H9 (cell line): ENCODE results near the gene OR13J1. TPM values are rescaled to one million over a fixed set of nuclear protein-coding genes. Genes with fewer than 3 reads are reported as not detected.

Experiments used
- DNase-seq: peaks from one replicate; pipeline ENCODE4 v3.0.0-alpha.2; 2017
- H2AFZ ChIP-seq: one replicate; pipeline ENCODE4 v1.6.1; 2013; ENCODE audit warnings: mild to moderate bottlenecking, low read length, control low read depth, moderate library complexity
- H2AK5ac ChIP-seq: 2 replicates; pipeline ENCODE4 v1.6.1; 2013; ENCODE audit warnings: low read length, control low read depth, mixed read lengths; ENCODE audit not compliant: insufficient read length
- H2BK120ac ChIP-seq: one replicate; pipeline ENCODE4 v1.6.1; 2013; ENCODE audit warnings: low read depth, mild to moderate bottlenecking, low read length, control low read depth, inconsistent platforms; ENCODE audit not compliant: poor library complexity, severe bottlenecking
- H2BK12ac ChIP-seq: 2 replicates; pipeline ENCODE4 v1.6.1; 2013; ENCODE audit warnings: low read length, control low read depth, mixed read lengths, low read depth; ENCODE audit not compliant: insufficient read length
- H2BK15ac ChIP-seq: 2 replicates; pipeline ENCODE4 v1.6.1; 2013; ENCODE audit warnings: low read depth, low read length, control low read depth
- H2BK20ac ChIP-seq: one replicate; pipeline ENCODE4 v1.6.1; 2013; ENCODE audit warnings: low read depth, mild to moderate bottlenecking, low read length, control low read depth, inconsistent platforms; ENCODE audit not compliant: poor library complexity, severe bottlenecking
- H2BK5ac ChIP-seq: 2 replicates; pipeline ENCODE4 v1.6.1; 2013; ENCODE audit warnings: low read length, control low read depth, mixed read lengths; ENCODE audit not compliant: insufficient read length
- H3K14ac ChIP-seq: 2 replicates; pipeline ENCODE4 v1.6.1; 2013; ENCODE audit warnings: low read length, control low read depth; ENCODE audit not compliant: insufficient read depth
- H3K18ac ChIP-seq: 2 replicates; pipeline ENCODE4 v1.6.1; 2013; ENCODE audit warnings: low read depth, mild to moderate bottlenecking, mixed read lengths, low read length, control low read depth; ENCODE audit not compliant: insufficient read length
- H3K23ac ChIP-seq: 2 replicates; pipeline ENCODE4 v1.6.1; 2013; ENCODE audit warnings: low read length, control low read depth, mixed read lengths, low read depth; ENCODE audit not compliant: insufficient read length
- H3K23me2 ChIP-seq: 2 replicates; pipeline ENCODE4 v1.6.1; 2013; ENCODE audit warnings: low read depth, mild to moderate bottlenecking, mixed read lengths, low read length, control low read depth; ENCODE audit not compliant: insufficient read length, poor library complexity, severe bottlenecking
- H3K27ac ChIP-seq: 2 replicates; pipeline ENCODE4 v1.5.1; 2013; ENCODE audit warnings: low read length, control low read depth, mixed read lengths, low read depth; ENCODE audit not compliant: insufficient read length
- H3K27me3 ChIP-seq: 2 replicates; pipeline ENCODE4 v1.6.1; 2013; ENCODE audit warnings: low read length, control low read depth, inconsistent platforms; ENCODE audit not compliant: insufficient read depth
- H3K4ac ChIP-seq: 2 replicates; pipeline ENCODE4 v1.6.1; 2013; ENCODE audit warnings: low read depth, mild to moderate bottlenecking, control low read depth, inconsistent platforms, low read length, moderate library complexity
- H3K4me1 ChIP-seq: 2 replicates; pipeline ENCODE4 v1.6.1; 2013; ENCODE audit warnings: low read length, control low read depth, inconsistent platforms; ENCODE audit not compliant: insufficient read depth
- H3K4me2 ChIP-seq: 2 replicates; pipeline ENCODE4 v1.6.1; 2013; ENCODE audit warnings: low read length, control low read depth, mixed read lengths; ENCODE audit not compliant: insufficient read length, insufficient read depth
- H3K56ac ChIP-seq: 2 replicates; pipeline ENCODE4 v1.6.1; 2013; ENCODE audit warnings: low read depth, mild to moderate bottlenecking, mixed read lengths, low read length, control low read depth; ENCODE audit not compliant: insufficient read length
- H3K79me1 ChIP-seq: 2 replicates; pipeline ENCODE4 v1.6.1; 2013; ENCODE audit warnings: low read depth, mild to moderate bottlenecking, moderate library complexity, low read length, control low read depth, inconsistent platforms; ENCODE audit not compliant: insufficient read depth, poor library complexity, severe bottlenecking
- H3K79me2 ChIP-seq: 2 replicates; pipeline ENCODE4 v1.6.1; 2013; ENCODE audit warnings: low read length, control low read depth, inconsistent platforms; ENCODE audit not compliant: insufficient read depth
- H3K9ac ChIP-seq: 2 replicates; pipeline ENCODE4 v1.6.1; 2013; ENCODE audit warnings: low read length, control low read depth, mixed read lengths; ENCODE audit not compliant: insufficient read length; ENCODE audit errors: extremely low read depth
- H3K9me3 ChIP-seq: one replicate; pipeline ENCODE4 v1.6.1; 2013; ENCODE audit warnings: low read depth, low read length, inconsistent platforms; ENCODE audit not compliant: control insufficient read depth
- H3T11ph ChIP-seq: one replicate; pipeline ENCODE4 v1.6.1; 2013; ENCODE audit warnings: mild to moderate bottlenecking, low read length, control low read depth, inconsistent platforms
- H4K20me1 ChIP-seq: one replicate; pipeline ENCODE4 v1.6.1; 2013; ENCODE audit not compliant: control insufficient read depth, insufficient read length, insufficient read depth
- H4K5ac ChIP-seq: 2 replicates; pipeline ENCODE4 v1.6.1; 2013; ENCODE audit warnings: low read depth, mild to moderate bottlenecking, mixed read lengths, low read length, control low read depth; ENCODE audit not compliant: insufficient read length
- H4K8ac ChIP-seq: replicated peaks from 2 replicates; pipeline ENCODE4 v1.6.1; 2013; ENCODE audit warnings: low read length, control low read depth, mixed read lengths, low read depth; ENCODE audit not compliant: insufficient read length
- H4K91ac ChIP-seq: 2 replicates; pipeline ENCODE4 v1.6.1; 2013; ENCODE audit warnings: low read depth, mild to moderate bottlenecking, moderate library complexity, mixed read lengths, low read length, control low read depth; ENCODE audit not compliant: insufficient read length
- H3K27ac Mint-ChIP-seq, 3 experiments: 2 replicates in 2 of 3; 3 replicates in 1 of 3; pipeline ENCODE4 v1.8.0; 2020 to 2021; ENCODE audit warnings: mixed read lengths in 3 of 3, mild to moderate bottlenecking in 1 of 3, moderate library complexity in 1 of 3
- H3K27me3 Mint-ChIP-seq: 2 replicates; pipeline ENCODE4 v1.8.0; 2021; ENCODE audit warnings: low read depth, mild to moderate bottlenecking, moderate library complexity, mixed read lengths
- H3K36me3 Mint-ChIP-seq, 3 experiments: 2 replicates in 2 of 3; 3 replicates in 1 of 3; pipeline ENCODE4 v1.8.0; 2020 to 2021; ENCODE audit warnings: low read depth in 3 of 3, mixed read lengths in 3 of 3; ENCODE audit not compliant: insufficient read depth in 1 of 3
- H3K4me1 Mint-ChIP-seq, 2 experiments: 2 replicates each; pipeline ENCODE4 v1.8.0; 2020; ENCODE audit warnings: mixed read lengths in 2 of 2
- H3K4me3 Mint-ChIP-seq, 2 experiments: 2 replicates in 1 of 2; 3 replicates in 1 of 2; pipeline ENCODE4 v1.8.0; 2020 to 2021; ENCODE audit warnings: mild to moderate bottlenecking in 2 of 2, mixed read lengths in 2 of 2, moderate library complexity in 1 of 2
- H3K9me3 Mint-ChIP-seq, 2 experiments: 2 replicates in 1 of 2; 3 replicates in 1 of 2; pipeline ENCODE4 v1.8.0; 2020; ENCODE audit warnings: mild to moderate bottlenecking in 2 of 2, mixed read lengths in 2 of 2, moderate library complexity in 1 of 2
- WGBS: extraction: QIAGEN DNeasy Blood & Tissue Kit; methylation state at CpG from one replicate; pipeline ENCODE4 v1.1.7; 2013; ENCODE audit warnings: missing lambda C conversion rate, low lambda C conversion rate, mixed read lengths; ENCODE audit not compliant: insufficient read length; ENCODE audit errors: extremely low coverage; 5-methylcytosine and 5-hydroxymethylcytosine counted together
- total RNA-seq: library from RNA; stranded (reverse); gene quantifications from 2 replicates; pipeline ENCODE4 v1.2.1, GENCODE V29; 2021
- TF ChIP-seq, protein P1 (sequence below): fragments of 200-600 bp; sonication (generic); conservative IDR thresholded peaks from 3 replicates; pipeline ENCODE4 v1.8.0; 2021; ENCODE audit warnings: antibody characterized with exemption, mild to moderate bottlenecking

The OR13J1 gene
- total RNA-seq, 1 experiment from 2014 or later, result not detected

DNA sequence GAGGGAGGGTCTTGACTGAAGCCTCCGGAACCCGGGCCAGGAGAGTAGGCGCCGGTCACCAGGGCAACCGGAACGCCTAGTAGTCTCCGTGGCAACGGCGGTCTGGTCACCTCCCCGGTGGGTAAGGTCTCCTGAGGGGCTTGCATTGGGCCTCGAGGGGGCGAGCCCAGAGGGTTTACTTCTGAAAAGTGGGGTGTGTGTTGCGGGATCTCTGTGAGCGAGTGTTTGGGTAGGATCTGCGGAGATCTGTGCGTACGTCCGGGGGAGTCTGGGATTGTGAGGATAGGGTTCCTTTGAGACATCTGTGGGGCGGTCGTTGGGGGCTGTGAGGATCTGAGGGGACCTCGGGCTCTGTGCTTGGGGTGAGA, 41.5 kb downstream of the OR13J1 start, which contains the start of gene FAM221B:
Gene FAM221B (minus strand): TSS at position 17 of the 368 bp plus-strand sequence. CDS start 2,571 bp downstream, outside the sequence.
- no peaks in the 10 kb centered on the region for H3K9me3 ChIP-seq
- Mint-ChIP-seq H3K9me3 (no peaks in the 10 kb centered on the region; a peak in 1 of 5 replicates), H3K36me3 (no peaks in the 10 kb centered on the region), H3K4me1 (peaks cover 29 to 32% of the 10 kb centered on the region in 2 experiments), H3K27me3 (peaks cover 2% of the 10 kb centered on the region), H3K4me3 (peak within 1 kb of the TSS; percentile 77 to 87), H3K27ac (peak within 1 kb of the TSS; percentile 65 to 95 (median 94); a peak in 6 of 7 replicates)
- peak within 1 kb of the TSS; percentile 67; the same call in 1 of the 2 replicates for H3K14ac ChIP-seq
- no peak within 1 kb of the TSS for H3T11ph ChIP-seq
- H3K79me1 ChIP-seq, result no peaks in the 10 kb centered on the region
- TF ChIP-seq, protein P1, sequence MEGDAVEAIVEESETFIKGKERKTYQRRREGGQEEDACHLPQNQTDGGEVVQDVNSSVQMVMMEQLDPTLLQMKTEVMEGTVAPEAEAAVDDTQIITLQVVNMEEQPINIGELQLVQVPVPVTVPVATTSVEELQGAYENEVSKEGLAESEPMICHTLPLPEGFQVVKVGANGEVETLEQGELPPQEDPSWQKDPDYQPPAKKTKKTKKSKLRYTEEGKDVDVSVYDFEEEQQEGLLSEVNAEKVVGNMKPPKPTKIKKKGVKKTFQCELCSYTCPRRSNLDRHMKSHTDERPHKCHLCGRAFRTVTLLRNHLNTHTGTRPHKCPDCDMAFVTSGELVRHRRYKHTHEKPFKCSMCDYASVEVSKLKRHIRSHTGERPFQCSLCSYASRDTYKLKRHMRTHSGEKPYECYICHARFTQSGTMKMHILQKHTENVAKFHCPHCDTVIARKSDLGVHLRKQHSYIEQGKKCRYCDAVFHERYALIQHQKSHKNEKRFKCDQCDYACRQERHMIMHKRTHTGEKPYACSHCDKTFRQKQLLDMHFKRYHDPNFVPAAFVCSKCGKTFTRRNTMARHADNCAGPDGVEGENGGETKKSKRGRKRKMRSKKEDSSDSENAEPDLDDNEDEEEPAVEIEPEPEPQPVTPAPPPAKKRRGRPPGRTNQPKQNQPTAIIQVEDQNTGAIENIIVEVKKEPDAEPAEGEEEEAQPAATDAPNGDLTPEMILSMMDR, result no peak
- no peaks in the 10 kb centered on the region for H4K20me1 ChIP-seq
- H3K23me2 ChIP-seq, result peaks cover 12% of the 10 kb centered on the region
- H2BK20ac ChIP-seq, result no peak within 1 kb of the TSS
- H2AK5ac ChIP-seq, result no peak within 1 kb of the TSS
- DNase-seq, result peak; percentile 86
- no peak within 1 kb of the TSS for H2BK15ac ChIP-seq
- H2AFZ ChIP-seq, result peak within 1 kb of the TSS; percentile 97
- no peak within 1 kb of the TSS for H3K23ac ChIP-seq
- H3K4me2 ChIP-seq, result peak within 1 kb of the TSS; percentile 77
- H3K27ac ChIP-seq, result no peak within 1 kb of the TSS
- no peak within 1 kb of the TSS for H2BK120ac ChIP-seq
- H4K91ac ChIP-seq, result no peak within 1 kb of the TSS
- no peak within 1 kb of the TSS for H2BK12ac ChIP-seq
- H3K18ac ChIP-seq, result peak within 1 kb of the TSS; percentile 77
- H4K8ac ChIP-seq, result no peak within 1 kb of the TSS
- H3K56ac ChIP-seq, result no peak within 1 kb of the TSS
- H2BK5ac ChIP-seq, result no peak within 1 kb of the TSS
- H3K9ac ChIP-seq, result peak within 1 kb of the TSS; percentile 66
- no peaks in the 10 kb centered on the region for H3K79me2 ChIP-seq
- H3K4ac ChIP-seq, result no peak within 1 kb of the TSS
- H4K5ac ChIP-seq, result no peak within 1 kb of the TSS
- no CpG with 5 or more reads among the region's 21 CpGs for WGBS
- peaks cover 6% of the 10 kb centered on the region; the same call in 1 of the 2 replicates for H3K4me1 ChIP-seq
- H3K27me3 ChIP-seq, result no peaks in the 10 kb centered on the region
